ENCODE results near the gene PATL2. TPM values are rescaled to one million over a fixed set of nuclear protein-coding genes. Genes with fewer than 3 reads are reported as not detected.
"Not testable (repeated sequence)": the region's sequence is repeated elsewhere in the genome, so short reads cannot be mapped to it uniquely, and the experiment has no call there.

The PATL2 gene
- total RNA-seq, 6 experiments from 2014 or later = 0.28 to 1.9 (median 0.71) TPM

DNA sequence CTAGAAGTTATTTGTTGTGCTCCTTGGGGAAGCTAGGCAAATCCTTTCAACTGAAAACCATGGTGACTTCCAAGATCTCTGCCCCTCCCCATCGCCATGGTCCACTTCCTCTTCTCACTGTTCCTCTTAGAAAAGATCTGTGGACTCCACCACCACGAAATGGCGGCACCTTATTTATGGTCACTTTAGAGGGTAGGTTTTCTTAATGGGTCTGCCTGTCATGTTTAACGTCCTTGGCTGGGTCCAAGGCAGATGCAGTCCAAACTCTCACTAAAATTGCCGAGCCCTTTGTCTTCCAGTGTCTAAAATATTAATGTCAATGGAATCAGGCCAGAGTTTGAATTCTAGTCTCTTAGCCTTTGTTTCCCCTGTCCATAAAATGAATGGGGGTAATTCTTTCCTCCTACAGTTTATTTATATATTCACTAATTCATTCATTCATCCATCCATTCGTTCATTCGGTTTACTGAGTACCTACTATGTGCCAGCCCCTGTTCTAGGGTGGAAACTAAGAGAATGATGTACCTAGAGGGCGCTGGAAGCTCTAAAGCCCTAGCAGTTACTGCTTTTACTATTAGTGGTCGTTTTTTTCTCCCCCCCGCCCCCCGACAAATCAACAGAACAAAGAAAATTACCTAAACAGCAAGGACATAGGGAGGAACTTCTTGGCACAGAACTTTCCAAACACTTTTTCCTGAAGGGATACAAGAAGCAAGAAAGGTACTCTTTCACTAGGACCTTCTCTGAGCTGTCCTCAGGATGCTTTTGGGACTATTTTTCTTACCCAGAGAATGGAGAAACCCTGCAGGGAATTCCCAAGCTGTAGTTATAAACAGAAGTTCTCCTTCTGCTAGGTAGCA lies 657 bp downstream of the PATL2 start:
- Histone ChIP-seq H3K4me1 (peaks cover 0 to 17% (median 0%) of the 10 kb centered on the region in 4 donors), H3K27ac (peak overlapping the region; percentile 99 to 100 (median 100)), H3K27me3 (no peaks in the 10 kb centered on the region), H3K9me3 (no peaks in the 10 kb centered on the region), H3K36me3 (peaks cover 4 to 6% (median 5%) of the 10 kb centered on the region in 4 donors), H3K4me3 (peak overlapping the region; percentile 78 to 94 (median 78))
- intact Hi-C loops (cut with DNase I) = no loop called here
- TF ChIP-seq, protein P1, sequence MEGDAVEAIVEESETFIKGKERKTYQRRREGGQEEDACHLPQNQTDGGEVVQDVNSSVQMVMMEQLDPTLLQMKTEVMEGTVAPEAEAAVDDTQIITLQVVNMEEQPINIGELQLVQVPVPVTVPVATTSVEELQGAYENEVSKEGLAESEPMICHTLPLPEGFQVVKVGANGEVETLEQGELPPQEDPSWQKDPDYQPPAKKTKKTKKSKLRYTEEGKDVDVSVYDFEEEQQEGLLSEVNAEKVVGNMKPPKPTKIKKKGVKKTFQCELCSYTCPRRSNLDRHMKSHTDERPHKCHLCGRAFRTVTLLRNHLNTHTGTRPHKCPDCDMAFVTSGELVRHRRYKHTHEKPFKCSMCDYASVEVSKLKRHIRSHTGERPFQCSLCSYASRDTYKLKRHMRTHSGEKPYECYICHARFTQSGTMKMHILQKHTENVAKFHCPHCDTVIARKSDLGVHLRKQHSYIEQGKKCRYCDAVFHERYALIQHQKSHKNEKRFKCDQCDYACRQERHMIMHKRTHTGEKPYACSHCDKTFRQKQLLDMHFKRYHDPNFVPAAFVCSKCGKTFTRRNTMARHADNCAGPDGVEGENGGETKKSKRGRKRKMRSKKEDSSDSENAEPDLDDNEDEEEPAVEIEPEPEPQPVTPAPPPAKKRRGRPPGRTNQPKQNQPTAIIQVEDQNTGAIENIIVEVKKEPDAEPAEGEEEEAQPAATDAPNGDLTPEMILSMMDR (IDR thresholded peaks at IDR 0.05) = peak in 3 of 4 donors; percentile 21 to 40 (median 28)
- TF ChIP-seq POLR2A (IDR thresholded peaks at IDR 0.05) = no peak
- DNase-seq (no peak), ATAC-seq (peak in 2 of 4 donors; percentile 4 to 9)
- WGBS (ENCODE audit: insufficient coverage, low coverage, low lambda C conversion rate, missing lambda C conversion rate) = 20% methylated on average over 11 of the region's 11 CpGs

DNA sequence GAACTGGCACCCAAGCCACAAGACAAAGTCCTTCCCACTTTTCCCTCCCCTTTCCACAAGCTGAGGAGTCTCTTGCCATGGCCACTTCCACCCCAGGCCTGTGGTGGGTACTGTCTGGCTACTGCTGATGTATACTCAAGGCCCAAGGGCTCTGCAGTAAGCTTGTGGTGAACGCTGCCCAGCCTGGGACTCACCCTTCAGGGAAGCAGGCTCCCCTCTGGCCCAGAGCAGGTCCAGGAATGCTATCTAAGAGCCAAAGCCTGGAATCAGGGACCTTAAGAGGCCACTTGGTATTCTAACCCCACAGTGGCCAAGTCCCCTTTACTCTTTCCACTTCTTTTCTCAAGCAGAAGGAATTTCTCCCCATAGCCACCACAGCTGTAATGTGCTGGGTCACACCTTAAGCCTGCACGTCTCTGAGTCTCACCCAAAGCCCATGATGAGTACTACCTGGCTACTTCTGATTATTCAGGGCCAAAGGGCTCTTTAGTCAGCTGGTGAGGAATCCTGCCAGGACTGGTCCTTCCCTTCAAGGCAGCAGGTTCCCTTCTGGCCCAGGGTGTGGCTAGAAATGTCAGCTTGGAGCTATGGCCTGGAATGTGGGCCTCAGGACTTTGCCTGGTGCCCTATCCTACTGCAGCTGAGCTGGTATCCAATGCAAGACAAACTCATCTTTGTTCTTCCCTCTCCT lies 4.0 kb downstream of the PATL2 start:
- H3K4me3 ChIP-seq = no peak overlapping the region
- WGBS (ENCODE audit: insufficient coverage, low coverage, low lambda C conversion rate, missing lambda C conversion rate) = no CpG with 5 or more reads among the region's 2 CpGs
- no peaks in the 10 kb centered on the region for H3K27me3 ChIP-seq
- H3K4me1 ChIP-seq = no peaks in the 10 kb centered on the region
- DNase-seq (no peak), ATAC-seq (no peak)
- H3K36me3 ChIP-seq = no peaks in the 10 kb centered on the region
- H3K27ac ChIP-seq = no peak overlapping the region
- H3K9me3 ChIP-seq = no peaks in the 10 kb centered on the region
- intact Hi-C loops (cut with DNase I) = no loop called here
- no peak for TF ChIP-seq POLR2A (IDR thresholded peaks at IDR 0.05)
- TF ChIP-seq, protein P1 (IDR thresholded peaks at IDR 0.05) = no peak

DNA sequence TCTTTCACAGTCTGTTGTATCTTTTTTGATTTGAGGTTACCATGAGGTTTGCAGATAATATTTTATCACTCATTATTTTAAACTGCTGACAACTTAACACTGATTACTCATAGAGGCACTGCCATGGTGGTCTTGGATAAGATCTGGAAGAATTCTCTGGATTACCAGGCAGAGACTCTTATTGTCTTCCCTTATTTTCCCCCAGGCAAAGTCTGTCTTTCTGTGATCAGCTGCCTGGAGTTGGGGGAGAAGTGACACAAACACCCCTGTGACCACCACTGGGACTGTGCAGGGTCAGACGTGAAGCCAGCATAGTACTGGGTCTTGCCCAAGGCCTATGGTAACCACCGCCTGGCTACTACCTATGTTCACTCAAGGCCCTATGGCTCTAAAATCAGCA lies 4.7 kb downstream of the PATL2 start:
- intact Hi-C loops (cut with DNase I) = no loop called here
- no peaks in the 10 kb centered on the region for H3K27me3 ChIP-seq
- TF ChIP-seq, protein P1 (IDR thresholded peaks at IDR 0.05) = no peak
- TF ChIP-seq POLR2A (IDR thresholded peaks at IDR 0.05) = no peak
- H3K27ac ChIP-seq = no peak overlapping the region
- no peak overlapping the region for H3K4me3 ChIP-seq
- no peaks in the 10 kb centered on the region for H3K9me3 ChIP-seq
- no peaks in the 10 kb centered on the region for H3K4me1 ChIP-seq
- ATAC-seq = no peak
- no peaks in the 10 kb centered on the region for H3K36me3 ChIP-seq
- DNase-seq = no peak
- WGBS (ENCODE audit: insufficient coverage, low coverage, low lambda C conversion rate, missing lambda C conversion rate) = 100% methylated on average over 1 of the region's 2 CpGs

DNA sequence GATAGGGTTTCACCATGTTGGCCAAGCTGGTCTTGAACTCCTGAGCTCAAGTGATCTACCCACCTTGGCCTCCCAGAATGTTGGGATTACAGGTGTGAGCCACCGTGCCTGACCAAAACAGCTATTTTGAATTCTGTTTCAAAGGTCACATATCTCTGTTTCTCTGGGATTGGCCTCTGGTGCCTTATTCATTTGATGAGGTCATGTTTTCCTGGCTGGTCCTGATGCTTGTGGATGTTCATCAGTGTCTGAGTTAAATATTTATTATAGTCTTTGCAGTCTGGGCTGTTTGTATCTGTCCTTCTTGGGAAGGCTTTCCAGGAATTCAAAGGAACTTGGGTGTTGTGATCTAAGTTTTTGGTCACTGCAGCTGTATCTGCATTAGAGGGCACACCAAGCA lies 5.1 kb downstream of the PATL2 start:
- no peak overlapping the region for H3K27ac ChIP-seq
- peak in 1 of 4 donors; percentile 40 for ATAC-seq
- H3K9me3 ChIP-seq = no peaks in the 10 kb centered on the region
- H3K27me3 ChIP-seq = no peaks in the 10 kb centered on the region
- TF ChIP-seq, protein P1 (IDR thresholded peaks at IDR 0.05) = no peak
- no peak for TF ChIP-seq POLR2A (IDR thresholded peaks at IDR 0.05)
- intact Hi-C loops (cut with DNase I) = no loop called here
- no peak overlapping the region for H3K4me3 ChIP-seq
- DNase-seq = no peak
- WGBS (ENCODE audit: insufficient coverage, low coverage, low lambda C conversion rate, missing lambda C conversion rate) = 0% methylated on average over 1 of the region's 1 CpG
- no peaks in the 10 kb centered on the region for H3K36me3 ChIP-seq
- no peaks in the 10 kb centered on the region for H3K4me1 ChIP-seq

DNA sequence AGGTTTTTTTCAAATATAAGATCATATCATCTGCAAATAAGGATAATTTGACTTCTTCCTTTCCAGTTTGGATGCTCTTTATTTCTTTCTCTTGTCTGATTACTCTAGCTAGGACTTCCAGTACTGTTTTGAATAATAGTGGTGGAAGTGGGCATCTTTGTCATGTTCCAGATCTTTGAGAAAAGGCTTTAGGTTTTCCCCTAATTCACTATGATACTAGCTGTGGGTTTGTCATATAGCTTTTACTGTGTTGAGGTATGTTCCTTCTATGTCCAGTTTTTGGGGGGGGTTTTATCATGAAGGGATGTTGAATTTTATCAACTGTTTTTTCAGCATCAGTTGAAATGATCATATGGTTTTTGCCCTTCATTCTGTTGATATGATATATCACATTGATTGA lies 10.4 kb downstream of the PATL2 start:
- H3K4me1 ChIP-seq; H3K27ac ChIP-seq; intact Hi-C loops (cut with DNase I); H3K9me3 ChIP-seq; DNase-seq; ATAC-seq; H3K4me3 ChIP-seq; H3K36me3 ChIP-seq; H3K27me3 ChIP-seq: not testable (repeated sequence)

Data from right lobe of liver (tissue), 6 donors.